IMR-90 (cell line): ENCODE results near the gene AICDA. TPM values are rescaled to one million over a fixed set of nuclear protein-coding genes. Genes with fewer than 3 reads are reported as not detected.

Source experiments
- ATAC-seq: fragments of 200-7000 bp; cut with Tn5 transposase; 2 replicates; pipeline ENCODE4 v1.9.1; 2020; ENCODE audit warnings: low read depth, mild to moderate bottlenecking, moderate library complexity
- BruUV-seq: library from RNA; stranded (reverse); fragments of 400-500 nt; replicated peaks from 2 replicates; lab custom pipeline; 2021; lab: Mats Ljungman, UMichigan
- CTCF ChIA-PET: fragments of 300-600 bp; formaldehyde crosslinking; extraction: SDS; loops from one replicate; lab custom pipeline; 2021; ENCODE audit warnings: antibody characterized with exemption; lab: Yijun Ruan, JAX
- POLR2A ChIA-PET: fragments of 300-600 bp; sonication (Branson Sonifier 250); formaldehyde crosslinking; loops from one replicate; lab custom pipeline; 2022; ENCODE audit warnings: antibody characterized with exemption; ENCODE audit not compliant: unreplicated experiment; lab: Charles Lee
- DNase-seq: peaks from one replicate; pipeline ENCODE4 v3.0.0; 2013
- H2AFZ ChIP-seq: replicated peaks from 2 replicates; pipeline ENCODE3; 2013; ENCODE audit warnings: low read length, mild to moderate bottlenecking; ENCODE audit not compliant: poor library complexity
- H2AK5ac ChIP-seq: 2 replicates; pipeline ENCODE4 v1.6.1; 2013; ENCODE audit warnings: low read depth, low read length, inconsistent platforms
- H2AK9ac ChIP-seq: replicated peaks from 2 replicates; pipeline ENCODE3; 2013; ENCODE audit warnings: mild to moderate bottlenecking, low read depth, low read length, moderate library complexity; ENCODE audit not compliant: poor library complexity
- H2BK120ac ChIP-seq: 2 replicates; pipeline ENCODE4 v1.6.1; 2013; ENCODE audit warnings: low read depth, low read length, inconsistent platforms
- H2BK15ac ChIP-seq: 3 replicates; pipeline ENCODE4 v1.6.1; 2013; ENCODE audit warnings: low read depth, low read length, inconsistent platforms
- H2BK20ac ChIP-seq: 2 replicates; pipeline ENCODE4 v1.6.1; 2013; ENCODE audit warnings: low read depth, mild to moderate bottlenecking, inconsistent platforms, low read length, moderate library complexity
- H2BK5ac ChIP-seq: 2 replicates; pipeline ENCODE4 v1.6.1; 2013; ENCODE audit warnings: mild to moderate bottlenecking, low read depth, low read length, inconsistent platforms; ENCODE audit not compliant: poor library complexity, severe bottlenecking
- H3K14ac ChIP-seq: replicated peaks from 2 replicates; pipeline ENCODE4 v1.6.1; 2013; ENCODE audit warnings: low read depth, low read length, inconsistent platforms
- H3K18ac ChIP-seq: 2 replicates; pipeline ENCODE4 v1.6.1; 2013; ENCODE audit warnings: low read depth, low read length, control low read depth
- H3K23ac ChIP-seq: 2 replicates; pipeline ENCODE4 v1.6.1; 2013; ENCODE audit warnings: low read depth, low read length, inconsistent platforms
- H3K27ac ChIP-seq: 2 replicates; pipeline ENCODE4 v1.5.1; 2013; ENCODE audit warnings: mild to moderate bottlenecking, control low read depth, low read length; ENCODE audit not compliant: insufficient read depth
- H3K27me3 ChIP-seq: 2 replicates; pipeline ENCODE4 v1.6.1; 2013; ENCODE audit warnings: low read length; ENCODE audit not compliant: control insufficient read depth, insufficient read depth
- H3K36me3 ChIP-seq: 2 replicates; pipeline ENCODE4 v1.6.1; 2013; ENCODE audit warnings: low read length, mixed read lengths; ENCODE audit not compliant: control insufficient read depth, insufficient read depth
- H3K4ac ChIP-seq: 2 replicates; pipeline ENCODE4 v1.6.1; 2013; ENCODE audit warnings: low read depth, low read length, inconsistent platforms
- H3K4me1 ChIP-seq: 2 replicates; pipeline ENCODE4 v1.6.1; 2013; ENCODE audit warnings: low read length, mixed read lengths; ENCODE audit not compliant: control insufficient read depth, insufficient read depth
- H3K4me2 ChIP-seq: 2 replicates; pipeline ENCODE4 v1.6.1; 2013; ENCODE audit warnings: low read depth, mild to moderate bottlenecking, control low read depth, low read length, moderate library complexity
- H3K4me3 ChIP-seq: 2 replicates; pipeline ENCODE4 v1.5.1; 2013; ENCODE audit warnings: low read depth, mild to moderate bottlenecking, control low read depth, low read length, moderate library complexity; ENCODE audit not compliant: insufficient read depth
- H3K56ac ChIP-seq: 2 replicates; pipeline ENCODE4 v1.6.1; 2013; ENCODE audit warnings: low read length, inconsistent platforms; ENCODE audit not compliant: insufficient read depth; ENCODE audit errors: extremely low read depth
- H3K79me1 ChIP-seq, 2 experiments: 2 replicates each; pipeline ENCODE4 v1.6.1; 2013; ENCODE audit warnings: low read length in 2 of 2, inconsistent platforms in 1 of 2, low read depth in 1 of 2
- H3K9ac ChIP-seq: 2 replicates; pipeline ENCODE4 v1.6.1; 2013; ENCODE audit warnings: low read depth, low read length, control low read depth
- H3K9me1 ChIP-seq: 2 replicates; pipeline ENCODE4 v1.6.1; 2013; ENCODE audit warnings: low read length, inconsistent platforms; ENCODE audit not compliant: insufficient read depth
- H3K9me3 ChIP-seq: 2 replicates; pipeline ENCODE4 v1.6.1; 2013; ENCODE audit warnings: low read length; ENCODE audit not compliant: control insufficient read depth, insufficient read depth
- H4K20me1 ChIP-seq: 2 replicates; pipeline ENCODE4 v1.6.1; 2013; ENCODE audit warnings: low read length, inconsistent platforms; ENCODE audit not compliant: insufficient read depth
- H4K5ac ChIP-seq: 2 replicates; pipeline ENCODE4 v1.6.1; 2013; ENCODE audit warnings: mild to moderate bottlenecking, low read depth, low read length, control low read depth
- H4K8ac ChIP-seq, 2 experiments: 2 replicates each; pipeline ENCODE4 v1.6.1; 2013; ENCODE audit warnings: low read depth in 2 of 2, low read length in 2 of 2, control low read depth in 1 of 2, inconsistent platforms in 1 of 2
- H4K91ac ChIP-seq: 2 replicates; pipeline ENCODE4 v1.6.1; 2013; ENCODE audit warnings: low read depth, low read length, inconsistent platforms; ENCODE audit not compliant: insufficient read depth
- ELK1 ChIP-seq: fragments of 150-350 bp; IDR thresholded peaks from 2 replicates; pipeline ENCODE4 v1.6.1; 2016; ENCODE audit warnings: low read depth, mild to moderate bottlenecking, low read length, moderate library complexity, borderline replicate concordance
- FOS ChIP-seq: fragments of 150-350 bp; IDR thresholded peaks from 2 replicates; pipeline ENCODE4 v1.6.1; 2016; ENCODE audit warnings: low read depth, low read length
- MXI1 ChIP-seq: IDR thresholded peaks from 2 replicates; pipeline ENCODE4 v1.6.1; 2012; ENCODE audit warnings: low read depth, mild to moderate bottlenecking, low read length, moderate library complexity, borderline replicate concordance
- SMC3 ChIP-seq: fragments of 150-350 bp; IDR thresholded peaks from 2 replicates; pipeline ENCODE4 v1.6.1; 2016; ENCODE audit warnings: low read depth, mild to moderate bottlenecking, antibody characterized with exemption, low read length, moderate library complexity
- WGBS, 2 experiments: methylation state at CpG; one replicate each; pipeline versions ENCODE4 v1.1.5 to v1.1.7; 2013; ENCODE audit warnings: missing lambda C conversion rate in 2 of 2; ENCODE audit not compliant: insufficient read length in 1 of 2; ENCODE audit errors: extremely low coverage in 2 of 2; 5-methylcytosine and 5-hydroxymethylcytosine counted together
- dilution Hi-C: fragments of 300-500 bp; cut with HindIII; formaldehyde crosslinking; loops from one replicate; pipeline ENCODE4 v1.14.3; 2018; ENCODE audit warnings: low sequenced_read_pairs; ENCODE audit not compliant: unreplicated experiment
- in situ Hi-C: fragments of 300-500 bp; cut with MboI; formaldehyde crosslinking; loops from 3 replicates; pipeline ENCODE4 v1.14.3; 2019; ENCODE audit warnings: low sequenced_read_pairs, inconsistent platforms, mixed read lengths
- intact Hi-C: fragments of 100-400 bp; cut with micrococcal nuclease; formaldehyde crosslinking; loops from 2 replicates; pipeline ENCODE4 v1.10.0; 2022
- polyA plus RNA-seq, 3 experiments: library from polyadenylated mRNA; depleted of rRNA; stranded (reverse); fragments of >200 nt; gene quantifications; 2 replicates each; pipeline ENCODE4 v1.2.3, GENCODE V29; 2012; ENCODE audit warnings: low replicate concordance in 1 of 3
- total RNA-seq: library from RNA; depleted of rRNA; stranded (reverse); fragments of >200 nt; gene quantifications from 2 replicates; pipeline ENCODE4 v1.2.3, GENCODE V29; 2012

Gene AICDA
- total and polyA plus RNA-seq, 2 of the 4 experiments (the other 2 are of a cell fraction): not detected

GRCh38 chr12:8644345-8645248 lies 31.9 kb upstream of the AICDA start:
- no TSS peak for BruUV-seq
- Histone ChIP-seq H2BK5ac (no peak overlapping the region), H3K36me3 (no peaks in the 10 kb centered on the region), H2AK5ac (no peak overlapping the region), H4K20me1 (no peaks in the 10 kb centered on the region), H4K8ac (no peak overlapping the region), H3K4me2 (no peak overlapping the region), H2BK20ac (no peak overlapping the region), H3K27ac (no peak overlapping the region), H3K9me3 (no peaks in the 10 kb centered on the region), H3K18ac (no peak overlapping the region), H3K14ac (no peak overlapping the region), H3K4ac (no peak overlapping the region), H4K5ac (no peak overlapping the region), H4K91ac (no peak overlapping the region), H2BK120ac (no peak overlapping the region), H3K23ac (no peak overlapping the region), H3K4me1 (no peaks in the 10 kb centered on the region), H3K9ac (no peak overlapping the region), H2AFZ (no peak overlapping the region), H3K4me3 (no peak overlapping the region), H3K9me1 (no peaks in the 10 kb centered on the region), H3K56ac (no peak overlapping the region), H3K79me1 (no peaks in the 10 kb centered on the region), H3K27me3 (no peaks in the 10 kb centered on the region), H2AK9ac (no peak overlapping the region), H2BK15ac (no peak overlapping the region)
- dilution Hi-C loops: no loop called here
- no CpG with 5 or more reads among the region's 5 CpGs for WGBS, 2 experiments
- POLR2A ChIA-PET: no interaction called here
- intact Hi-C loops: no loop called here
- DNase-seq: no peak
- no peak for TF ChIP-seq SMC3
- no peak for TF ChIP-seq ELK1
- TF ChIP-seq FOS: no peak
- no peak for TF ChIP-seq MXI1
- in situ Hi-C loops: no loop called here
- CTCF ChIA-PET: interaction anchor here (0.6 to 1.1 kb wide), 3 partner anchors 13 to 165 kb away, joined by 3 to 5 read pairs (median 3); no protein-coding TSS in a partner anchor
- no peak for ATAC-seq
